PC-9 (cell line): ENCODE data around the gene SIPA1L3. TPM values are rescaled to one million over a fixed set of nuclear protein-coding genes. Genes with fewer than 3 reads are reported as not detected.

Experiments
- BruUV-seq: library from RNA; stranded (reverse); fragments of 400-500 nt; replicated peaks from 2 replicates; lab custom pipeline; 2021; lab: Mats Ljungman, UMichigan
- CTCF ChIA-PET: fragments of 300-600 bp; sonication (Branson Sonifier 250); formaldehyde crosslinking; loops from one replicate; lab custom pipeline; 2022; ENCODE audit warnings: antibody characterized with exemption; lab: Charles Lee
- POLR2A ChIA-PET: fragments of 300-600 bp; sonication (Branson Sonifier 250); formaldehyde crosslinking; loops from one replicate; lab custom pipeline; 2022; ENCODE audit warnings: antibody characterized with exemption; ENCODE audit not compliant: unreplicated experiment; lab: Charles Lee
- DNase-seq, 2 experiments: peaks; one replicate each; pipeline versions ENCODE4 v3.0.0 to v3.0.0-alpha.2; 2015 to 2022; ENCODE audit warnings: mixed read lengths in 1 of 2
- H2AFZ ChIP-seq: fragments of 200-600 bp; sonication (generic); 2 replicates; pipeline ENCODE4 v1.8.1; 2017; ENCODE audit warnings: antibody characterized with exemption
- H3F3A ChIP-seq: fragments of 200-600 bp; sonication (generic); 2 replicates; pipeline ENCODE4 v1.8.1; 2017; ENCODE audit warnings: antibody characterized with exemption, mild to moderate bottlenecking, low read depth; ENCODE audit not compliant: insufficient read depth
- H3K27ac ChIP-seq: fragments of 200-600 bp; sonication (generic); 2 replicates; pipeline ENCODE4 v1.6.1; 2016; ENCODE audit warnings: mixed run types
- H3K27me3 ChIP-seq: fragments of 200-600 bp; sonication (generic); 2 replicates; pipeline ENCODE4 v1.6.1; 2016; ENCODE audit warnings: low read depth, mixed run types; ENCODE audit not compliant: insufficient read depth
- H3K36me3 ChIP-seq: fragments of 200-600 bp; sonication (generic); 2 replicates; pipeline ENCODE4 v1.6.1; 2016; ENCODE audit warnings: low read depth, mixed run types
- H3K4me1 ChIP-seq: fragments of 200-600 bp; sonication (generic); replicated peaks from 2 replicates; pipeline ENCODE4 v1.6.1; 2016; ENCODE audit warnings: mixed run types; ENCODE audit not compliant: insufficient read depth
- H3K4me2 ChIP-seq: fragments of 200-600 bp; sonication (generic); 2 replicates; pipeline ENCODE4 v1.6.1; 2017; ENCODE audit warnings: mixed run types
- H3K4me3 ChIP-seq: fragments of 200-600 bp; sonication (generic); 2 replicates; pipeline ENCODE4 v1.6.1; 2016; ENCODE audit warnings: mixed run types
- H3K79me2 ChIP-seq: fragments of 200-600 bp; sonication (generic); 2 replicates; pipeline ENCODE4 v1.6.1; 2017; ENCODE audit warnings: low read depth, mixed run types
- H3K9me2 ChIP-seq: fragments of 200-600 bp; sonication (generic); 2 replicates; pipeline ENCODE4 v1.8.1; 2017; ENCODE audit warnings: mild to moderate bottlenecking; ENCODE audit not compliant: insufficient read depth
- H3K9me3 ChIP-seq: fragments of 200-600 bp; sonication (generic); 2 replicates; pipeline ENCODE4 v1.8.1; 2016; ENCODE audit warnings: low read depth; ENCODE audit not compliant: insufficient read depth
- H4K20me1 ChIP-seq: fragments of 200-600 bp; sonication (generic); 2 replicates; pipeline ENCODE4 v1.8.1; 2017; ENCODE audit not compliant: insufficient read depth
- EZH2 ChIP-seq: fragments of 200-600 bp; sonication (generic); IDR thresholded peaks from 2 replicates; pipeline ENCODE4 v1.8.0; 2017; ENCODE audit warnings: antibody characterized with exemption, low read depth
- intact Hi-C: fragments of 100-400 bp; cut with micrococcal nuclease; formaldehyde crosslinking; loops from one replicate; pipeline ENCODE4 v1.10.0; 2022; ENCODE audit not compliant: unreplicated experiment
- total RNA-seq: library from RNA; stranded (reverse); gene quantifications from 2 replicates; pipeline ENCODE4 v1.2.3, GENCODE V29; 2021
- TF ChIP-seq, protein P1 (sequence below): fragments of 200-600 bp; sonication (generic); conservative IDR thresholded peaks from 2 replicates; pipeline ENCODE4 v1.6.1; 2017; ENCODE audit warnings: mixed run types, antibody characterized with exemption, mild to moderate bottlenecking, moderate library complexity

The SIPA1L3 gene
- total RNA-seq, 1 experiment from 2014 or later = 55.2 TPM

DNA sequence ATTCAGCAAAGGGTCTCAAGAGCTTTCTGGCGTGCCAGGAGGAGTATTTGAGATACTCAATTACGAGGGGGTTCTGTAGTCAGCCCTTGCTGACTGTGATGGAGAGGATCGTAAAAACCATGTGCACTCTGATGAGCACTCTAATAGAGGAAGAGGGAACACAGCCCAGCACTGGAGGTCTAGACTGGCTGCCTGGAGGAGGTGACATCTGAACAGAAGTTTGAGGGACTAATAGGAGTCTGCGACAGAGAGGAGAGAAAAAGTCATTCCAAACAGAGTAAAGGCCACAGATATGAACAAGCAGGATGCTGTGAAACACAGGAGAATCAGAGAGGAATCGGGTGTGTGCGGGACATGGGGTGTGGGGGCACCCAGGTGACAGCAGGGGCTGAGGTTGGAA is 237.7 kb downstream of the SIPA1L3 start:
- Histone ChIP-seq H3K27ac (no peak overlapping the region), H3K27me3 (no peaks in the 10 kb centered on the region), H3K79me2 (no peaks in the 10 kb centered on the region), H3K9me2 (no peaks in the 10 kb centered on the region), H3K9me3 (no peaks in the 10 kb centered on the region), H2AFZ (no peak overlapping the region), H3F3A (peaks cover 6% of the 10 kb centered on the region; the same call in 1 of the 2 replicates), H3K36me3 (no peaks in the 10 kb centered on the region), H3K4me2 (no peak overlapping the region), H4K20me1 (no peaks in the 10 kb centered on the region), H3K4me1 (no peaks in the 10 kb centered on the region), H3K4me3 (no peak overlapping the region)
- TF ChIP-seq, protein P1, sequence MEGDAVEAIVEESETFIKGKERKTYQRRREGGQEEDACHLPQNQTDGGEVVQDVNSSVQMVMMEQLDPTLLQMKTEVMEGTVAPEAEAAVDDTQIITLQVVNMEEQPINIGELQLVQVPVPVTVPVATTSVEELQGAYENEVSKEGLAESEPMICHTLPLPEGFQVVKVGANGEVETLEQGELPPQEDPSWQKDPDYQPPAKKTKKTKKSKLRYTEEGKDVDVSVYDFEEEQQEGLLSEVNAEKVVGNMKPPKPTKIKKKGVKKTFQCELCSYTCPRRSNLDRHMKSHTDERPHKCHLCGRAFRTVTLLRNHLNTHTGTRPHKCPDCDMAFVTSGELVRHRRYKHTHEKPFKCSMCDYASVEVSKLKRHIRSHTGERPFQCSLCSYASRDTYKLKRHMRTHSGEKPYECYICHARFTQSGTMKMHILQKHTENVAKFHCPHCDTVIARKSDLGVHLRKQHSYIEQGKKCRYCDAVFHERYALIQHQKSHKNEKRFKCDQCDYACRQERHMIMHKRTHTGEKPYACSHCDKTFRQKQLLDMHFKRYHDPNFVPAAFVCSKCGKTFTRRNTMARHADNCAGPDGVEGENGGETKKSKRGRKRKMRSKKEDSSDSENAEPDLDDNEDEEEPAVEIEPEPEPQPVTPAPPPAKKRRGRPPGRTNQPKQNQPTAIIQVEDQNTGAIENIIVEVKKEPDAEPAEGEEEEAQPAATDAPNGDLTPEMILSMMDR = no peak
- no peak for TF ChIP-seq EZH2
- POLR2A ChIA-PET = no interaction called here
- intact Hi-C loops = loop anchor here (5.0 kb wide), 1 partner anchor 242 kb away; no protein-coding TSS in a partner anchor
- CTCF ChIA-PET = no interaction called here
- no peak for DNase-seq
- BruUV-seq = no TSS peak

DNA sequence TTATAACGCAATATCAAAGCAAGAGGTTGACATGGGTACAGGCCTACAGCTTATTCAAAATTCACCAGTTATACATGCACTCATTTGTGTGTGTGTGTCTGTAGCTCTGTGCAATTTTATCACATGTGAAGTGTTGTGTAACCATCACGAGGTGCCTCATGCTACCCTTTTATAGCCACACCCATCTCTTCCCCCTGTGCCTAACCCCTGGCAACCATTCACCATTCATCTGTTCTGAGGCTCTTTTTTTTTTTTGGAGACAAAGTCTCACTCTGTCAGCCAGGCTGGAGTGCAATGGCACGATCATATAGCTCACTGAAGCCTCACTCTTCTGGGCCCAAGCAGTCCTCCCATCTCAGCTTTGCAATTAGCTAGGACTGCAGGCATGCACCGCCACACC is 238.6 kb downstream of the SIPA1L3 start:
- no peaks in the 10 kb centered on the region for H4K20me1 ChIP-seq
- no peaks in the 10 kb centered on the region for H3K36me3 ChIP-seq
- no peak for DNase-seq
- ChIA-PET POLR2A (no interaction called here), CTCF (interaction anchor here (0.7 kb wide), 1 partner anchor 50 kb away, joined by 8 read pairs; no protein-coding TSS in a partner anchor)
- intact Hi-C loops = loop anchor here (5.0 kb wide), 1 partner anchor 243 kb away; no protein-coding TSS in a partner anchor
- no peaks in the 10 kb centered on the region for H3K4me1 ChIP-seq
- no TSS peak for BruUV-seq
- no peak overlapping the region for H2AFZ ChIP-seq
- H3K79me2 ChIP-seq = no peaks in the 10 kb centered on the region
- no peak overlapping the region for H3K27ac ChIP-seq
- no peaks in the 10 kb centered on the region for H3K27me3 ChIP-seq
- peaks cover 6% of the 10 kb centered on the region; the same call in 1 of the 2 replicates for H3F3A ChIP-seq
- no peaks in the 10 kb centered on the region for H3K9me2 ChIP-seq
- no peaks in the 10 kb centered on the region for H3K9me3 ChIP-seq
- TF ChIP-seq, protein P1 = no peak
- no peak for TF ChIP-seq EZH2
- H3K4me3 ChIP-seq = no peak overlapping the region
- H3K4me2 ChIP-seq = no peak overlapping the region

DNA sequence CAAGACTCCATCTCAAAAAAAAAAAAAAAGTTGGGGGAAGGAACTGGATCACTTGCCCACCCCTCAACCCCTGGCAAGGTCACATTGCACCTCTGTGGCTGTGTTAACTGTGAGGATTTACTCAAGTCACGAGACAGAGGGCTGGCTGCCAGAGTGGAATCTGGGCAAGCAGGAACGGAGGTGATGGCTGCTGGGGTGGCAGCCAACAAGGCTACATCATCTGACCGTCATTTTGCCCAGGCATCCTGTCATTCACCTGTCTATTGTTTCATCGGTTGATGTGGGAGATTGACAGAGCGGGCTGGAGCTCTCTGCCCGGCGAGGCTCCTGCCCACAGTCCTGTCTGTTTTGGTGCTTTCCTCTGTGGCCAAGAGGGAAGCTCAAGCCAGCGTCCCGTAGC is 241.3 kb downstream of the SIPA1L3 start:
- intact Hi-C loops = loop anchor here (5.0 kb wide), 1 partner anchor 246 kb away; no protein-coding TSS in a partner anchor
- CTCF ChIA-PET = no interaction called here
- no TSS peak for BruUV-seq

More for the DNA sequence above, 241.3 kb downstream of the SIPA1L3 start:
- TF ChIP-seq EZH2 = no peak
- TF ChIP-seq, protein P1 = no peak
- H3K9me3 ChIP-seq = no peaks in the 10 kb centered on the region
- H3K27me3 ChIP-seq = no peaks in the 10 kb centered on the region
- H3K4me2 ChIP-seq = no peak overlapping the region
- H3F3A ChIP-seq = peaks cover 6% of the 10 kb centered on the region; the same call in 1 of the 2 replicates
- H3K36me3 ChIP-seq = no peaks in the 10 kb centered on the region
- H4K20me1 ChIP-seq = no peaks in the 10 kb centered on the region
- no peak overlapping the region for H3K27ac ChIP-seq
- DNase-seq = no peak
- no peak overlapping the region for H2AFZ ChIP-seq
- H3K4me3 ChIP-seq = no peak overlapping the region
- no peaks in the 10 kb centered on the region for H3K79me2 ChIP-seq
- no peaks in the 10 kb centered on the region for H3K9me2 ChIP-seq
- H3K4me1 ChIP-seq = no peaks in the 10 kb centered on the region
- POLR2A ChIA-PET = no interaction called here
